HFF-Myc (cell line): Measurements from ENCODE around the gene PFDN1.

Experiments
- DNase-seq: peaks from one replicate; pipeline ENCODE4 v3.0.0-alpha.2; 2011; ENCODE audit warnings: low read depth; ENCODE audit errors: extremely low read depth
- H3K4me3 ChIP-seq: replicated peaks from 2 replicates; pipeline ENCODE4 v1.5.1; 2011; ENCODE audit warnings: low read depth, mild to moderate bottlenecking, control low read depth, low read length
- CTCF ChIP-seq: IDR thresholded peaks from 2 replicates; pipeline ENCODE4 v1.5.1; 2012; ENCODE audit warnings: mild to moderate bottlenecking, low read depth, low read length, control low read depth; ENCODE audit errors: missing control alignments

The PFDN1 gene

DNA sequence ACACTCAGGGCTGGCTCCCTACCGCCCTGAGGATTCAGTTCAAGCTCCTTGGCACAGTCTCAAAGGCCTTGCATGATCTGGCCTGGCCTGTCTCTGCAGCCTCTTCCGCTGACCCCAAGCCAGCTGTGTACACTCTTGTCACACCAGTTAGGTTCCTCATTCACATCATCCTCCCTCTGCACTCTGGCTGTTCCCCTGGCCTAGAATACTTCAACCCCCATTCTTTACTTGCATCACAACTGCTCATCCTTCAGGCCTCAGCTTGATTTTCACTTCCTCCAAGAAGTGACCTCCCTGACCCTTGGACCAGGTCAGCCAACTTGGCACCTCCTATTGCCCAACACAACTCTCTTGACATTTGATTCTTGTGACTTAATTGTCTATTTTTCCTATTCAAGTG, 18.9 kb upstream of the PFDN1 start:
- DNase-seq = no peak
- no peak for TF ChIP-seq CTCF
- no peak overlapping the region for H3K4me3 ChIP-seq

GRCh38 chr5:140319833-140320232, 16.9 kb upstream of the PFDN1 start:
- H3K4me3 ChIP-seq = no peak overlapping the region
- no peak for TF ChIP-seq CTCF
- DNase-seq = no peak

DNA sequence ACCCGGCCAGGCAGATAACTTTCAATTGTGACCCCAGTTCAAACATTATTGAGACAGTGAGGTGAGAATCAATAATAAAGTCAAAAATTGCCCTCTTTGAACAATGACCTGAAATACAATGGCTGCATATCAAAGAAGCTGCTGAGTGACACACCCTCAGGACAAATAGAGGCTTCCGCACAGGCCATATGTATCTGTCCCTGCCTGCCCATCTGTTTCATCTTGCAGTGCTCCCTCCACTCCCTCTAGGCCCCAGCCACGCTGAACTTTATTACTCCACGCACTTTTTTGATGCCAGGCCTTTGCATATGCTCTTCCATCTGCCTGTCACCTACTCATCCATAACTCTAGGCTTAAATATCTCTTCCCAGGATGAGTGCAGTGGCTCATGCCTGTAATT, 15.9 kb upstream of the PFDN1 start:
- TF ChIP-seq CTCF = no peak
- H3K4me3 ChIP-seq = no peak overlapping the region
- no peak for DNase-seq

DNA sequence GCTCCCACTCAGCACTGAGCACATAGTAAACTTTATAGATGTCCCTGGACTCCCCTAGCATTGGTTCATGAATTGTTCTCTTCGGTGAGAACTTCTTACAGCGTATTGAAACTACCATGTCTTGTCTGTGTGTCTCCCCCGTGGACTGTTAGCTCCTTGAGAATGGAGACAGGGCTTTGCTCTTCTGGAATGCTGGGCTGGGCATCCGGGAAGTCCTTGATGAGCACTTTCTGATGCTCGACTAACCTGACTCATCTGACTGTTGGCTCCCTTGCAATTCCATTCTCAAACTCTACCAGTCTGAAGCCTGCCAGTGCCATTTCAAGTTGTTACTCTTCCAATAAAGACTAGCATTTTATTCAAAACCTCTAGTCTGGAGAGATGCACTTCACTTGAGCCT, 15.0 kb upstream of the PFDN1 start:
- no peak for DNase-seq
- no peak overlapping the region for H3K4me3 ChIP-seq
- TF ChIP-seq CTCF = no peak

DNA sequence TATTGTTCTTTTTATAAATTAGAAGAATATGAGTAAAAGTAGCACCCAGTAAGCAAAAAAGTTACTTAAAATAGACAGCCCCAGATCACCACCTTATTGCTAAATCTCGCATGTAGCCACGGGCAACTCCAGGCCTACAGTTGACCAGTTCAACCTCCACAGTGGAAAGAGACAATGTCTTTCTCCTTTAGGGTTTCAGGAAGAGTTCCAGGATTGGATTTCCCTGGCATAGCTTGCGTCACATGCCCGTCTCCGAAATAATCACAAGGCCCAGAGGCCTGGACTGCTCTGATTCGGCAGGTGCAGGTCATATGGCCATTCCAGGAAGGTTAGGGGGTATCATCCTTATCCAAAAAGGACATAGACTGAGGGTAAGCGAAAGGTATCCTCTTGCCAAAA, 9.9 kb upstream of the PFDN1 start:
- no peak for TF ChIP-seq CTCF

DNA sequence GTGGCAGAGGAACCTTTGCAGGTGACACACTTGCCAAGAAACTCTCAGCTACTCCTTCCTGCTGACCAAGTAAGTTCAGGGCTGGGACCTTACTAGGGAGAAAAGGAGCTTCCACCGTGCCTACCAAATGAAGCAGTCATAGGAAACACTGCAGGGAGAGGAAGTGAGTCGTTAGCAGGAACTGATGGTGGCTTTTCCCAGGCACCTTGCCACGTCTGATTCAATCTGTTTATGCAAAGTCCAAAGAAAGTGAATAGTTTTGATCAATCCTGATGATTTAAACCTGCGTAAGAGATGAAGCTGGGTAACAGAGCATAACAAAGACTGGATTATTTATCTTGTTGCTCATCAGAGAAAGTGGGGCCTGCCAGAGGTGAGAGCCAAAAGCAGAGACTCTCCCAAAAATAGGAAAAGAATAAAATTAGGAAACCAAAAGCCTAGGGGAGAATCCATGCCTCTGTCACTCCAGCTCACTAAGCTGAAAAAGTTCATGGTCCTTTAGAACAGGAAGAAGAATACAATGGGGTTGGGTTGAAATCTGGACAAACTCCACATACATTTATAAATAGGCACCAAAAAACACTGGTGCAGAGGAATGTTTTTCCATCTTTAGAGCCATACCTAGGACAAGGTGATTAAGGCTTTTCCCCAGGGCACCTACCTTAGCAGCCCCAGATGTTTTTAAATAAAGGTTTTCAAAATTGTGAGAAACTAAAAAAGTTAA, 9.3 kb upstream of the PFDN1 start:
- DNase-seq = peak; percentile 47
- no peak for TF ChIP-seq CTCF
- no peak overlapping the region for H3K4me3 ChIP-seq

More for the DNA sequence above, 9.9 kb upstream of the PFDN1 start:
- no peak overlapping the region for H3K4me3 ChIP-seq
- DNase-seq = no peak

DNA sequence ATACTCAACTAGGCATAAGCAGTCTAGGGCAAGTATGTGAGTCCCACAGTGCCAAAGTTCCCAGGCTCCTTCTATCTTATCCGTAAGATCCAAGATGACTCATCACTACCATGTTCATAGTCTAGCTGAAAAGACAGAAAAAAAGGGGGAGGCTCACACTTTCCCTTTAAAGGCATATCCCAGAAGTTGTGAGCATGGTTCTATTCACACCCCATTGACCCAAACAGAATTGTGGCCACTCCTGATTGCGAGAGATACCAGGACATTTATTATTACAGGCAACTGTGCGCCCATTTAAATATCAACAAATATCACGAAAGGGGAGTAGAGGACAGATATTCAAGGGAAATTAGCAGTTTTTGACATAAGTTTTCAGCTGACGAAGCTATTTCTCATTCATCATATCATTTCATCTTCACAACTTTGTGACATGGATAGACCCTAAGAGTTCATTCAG, 8.1 kb upstream of the PFDN1 start:
- DNase-seq = peak; percentile 65
- TF ChIP-seq CTCF = no peak
- H3K4me3 ChIP-seq = no peak overlapping the region
